Head of caudate nucleus (tissue), 42 donors: Measurements from ENCODE around the gene SLC19A2.
"Not testable (repeated sequence)": the region's sequence is repeated elsewhere in the genome, so short reads cannot be mapped to it uniquely, and the experiment has no call there.

Source experiments
- DNase-seq, 42 donors: peaks; one replicate each; pipeline versions ENCODE4 v3.0.0 to v3.0.0-alpha.2; 2020 to 2021; ENCODE audit warnings: mixed read lengths in 7 of 42
- intact Hi-C: fragments of 100-400 bp; cut with DNase I; formaldehyde crosslinking; loops from one replicate; pipeline ENCODE4 v1.15.0; 2022

Gene SLC19A2

DNA sequence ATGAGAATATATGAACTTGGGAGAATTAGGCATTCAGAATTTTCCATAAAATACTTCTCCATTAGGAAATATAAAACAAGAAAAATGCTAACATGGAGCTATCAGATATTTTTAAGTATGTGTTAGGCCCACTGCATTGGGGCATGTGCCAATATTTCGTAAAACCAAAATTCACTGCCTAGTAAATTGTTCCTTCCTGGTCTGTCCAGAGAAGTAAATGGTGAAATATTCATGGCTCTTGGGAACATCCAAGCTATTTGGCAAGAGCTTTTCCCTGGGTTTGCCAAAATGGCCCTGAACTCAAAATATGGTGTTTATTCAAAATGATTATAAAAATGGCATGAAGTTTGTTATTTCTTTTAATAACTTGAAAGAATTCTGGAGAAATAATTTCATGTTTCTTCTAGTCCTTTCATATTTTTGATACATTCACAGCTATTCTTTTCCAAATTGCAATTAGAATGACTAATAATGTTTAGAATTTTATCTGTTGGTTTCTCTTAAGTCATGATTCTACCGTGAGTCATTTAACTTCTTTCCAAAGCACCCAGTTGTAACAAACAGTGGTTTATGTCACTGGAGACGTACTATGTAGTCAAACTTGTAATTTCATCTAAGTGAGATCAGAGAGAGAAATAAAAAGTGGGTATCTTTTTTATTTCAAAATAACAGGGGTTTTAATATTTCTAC, 25.7 kb upstream of the SLC19A2 start:
- intact Hi-C loops: no loop called here
- no peak for DNase-seq

DNA sequence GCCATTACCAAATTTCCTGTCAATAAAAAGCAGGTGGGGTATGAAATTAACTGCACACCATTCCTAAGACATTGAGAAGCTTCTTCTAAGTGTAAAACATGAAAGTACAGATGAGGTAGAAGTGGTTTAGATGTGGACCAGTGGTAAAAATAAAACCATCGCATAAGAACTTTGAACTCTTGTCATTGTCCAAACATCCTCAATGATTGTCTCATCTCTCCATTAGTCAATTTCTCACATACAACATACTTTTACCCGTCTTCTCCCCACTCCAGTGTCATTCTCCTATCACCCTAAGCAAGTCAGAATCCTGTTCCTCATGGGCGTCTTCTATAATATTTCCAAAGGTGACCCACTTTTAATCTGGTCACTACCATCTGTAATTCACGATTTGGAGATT, 24.3 kb upstream of the SLC19A2 start:
- no peak for DNase-seq
- intact Hi-C loops: no loop called here

DNA sequence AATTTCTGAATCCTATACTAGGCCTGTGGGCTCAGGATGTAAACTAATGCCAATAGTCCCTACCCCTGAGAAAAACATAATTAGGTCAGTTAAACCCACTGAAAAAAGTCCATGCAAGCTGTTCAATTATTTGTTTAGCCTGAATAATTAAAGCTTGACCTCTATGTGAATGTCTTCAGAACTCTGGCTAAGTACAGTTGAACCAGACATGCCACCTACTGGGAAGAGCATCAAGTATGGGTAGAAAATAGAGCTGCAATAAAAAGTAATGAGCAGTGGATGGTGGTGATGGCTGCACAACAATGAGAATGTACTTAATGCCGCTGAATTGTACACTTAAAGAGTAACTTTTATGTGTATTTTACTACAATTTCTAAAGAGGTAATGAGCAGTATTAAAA, 23.6 kb upstream of the SLC19A2 start:
- intact Hi-C loops: no loop called here
- no peak for DNase-seq

DNA sequence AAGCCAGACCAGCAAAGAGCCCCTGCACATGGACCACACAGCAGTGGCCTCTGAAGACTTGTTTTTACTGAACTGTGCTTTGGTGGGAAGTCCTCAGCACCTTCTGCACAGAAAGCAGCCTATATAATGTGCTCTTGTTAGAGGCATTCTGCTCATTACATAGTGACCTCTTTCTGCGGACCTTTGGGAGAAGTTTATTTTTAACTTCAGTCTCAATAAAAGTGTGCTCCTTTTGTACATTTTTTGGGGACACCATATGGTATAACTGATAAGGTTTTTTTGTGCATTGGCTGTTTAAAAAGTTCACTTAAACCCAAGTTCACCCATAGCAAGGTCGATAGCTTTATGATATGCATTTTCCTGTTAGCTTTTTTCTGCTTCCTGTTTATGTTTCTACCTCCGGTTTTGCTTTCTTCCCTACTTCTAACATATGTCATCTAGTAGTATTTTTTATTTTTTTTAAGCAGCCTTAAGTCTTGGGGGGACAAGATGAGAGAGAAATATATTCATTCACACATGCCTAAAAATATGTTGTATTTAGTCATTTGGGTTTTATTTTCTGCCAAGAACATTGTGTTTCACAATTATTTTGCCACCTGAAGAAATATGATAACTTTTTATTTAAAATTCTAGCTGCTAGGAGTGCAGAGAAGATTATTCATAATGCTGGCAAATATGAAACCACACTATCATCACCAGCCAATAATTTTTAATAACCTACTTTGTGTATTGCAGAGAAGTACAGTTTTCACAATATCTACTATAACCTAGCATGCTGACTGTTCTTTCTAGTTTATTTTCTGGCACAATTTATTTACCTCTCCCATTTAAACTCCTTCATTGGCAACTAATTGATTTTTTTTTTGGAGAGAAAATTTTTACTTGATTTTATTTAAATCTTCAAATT, 22.9 kb upstream of the SLC19A2 start:
- intact Hi-C loops: no loop called here
- DNase-seq: no peak

DNA sequence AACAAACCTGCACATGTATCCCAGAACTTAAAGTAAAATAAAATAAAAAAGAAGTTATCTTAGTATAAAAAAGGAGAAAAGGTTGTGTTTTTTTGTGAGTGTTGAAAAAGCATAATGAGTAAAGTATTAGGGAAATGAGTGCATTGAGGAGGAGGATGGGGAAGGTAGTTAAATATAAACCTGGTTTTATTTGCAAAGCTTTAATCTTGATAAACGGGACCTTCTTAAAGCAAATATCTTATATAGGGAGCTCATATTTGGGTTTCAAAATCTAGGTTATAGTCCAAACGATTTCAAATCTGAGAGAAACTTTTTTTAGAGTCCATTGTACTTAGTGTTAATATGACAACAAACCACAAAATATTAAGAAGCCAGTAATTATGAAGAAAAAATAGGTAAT, 21.7 kb upstream of the SLC19A2 start:
- intact Hi-C loops: no loop called here
- no peak for DNase-seq

DNA sequence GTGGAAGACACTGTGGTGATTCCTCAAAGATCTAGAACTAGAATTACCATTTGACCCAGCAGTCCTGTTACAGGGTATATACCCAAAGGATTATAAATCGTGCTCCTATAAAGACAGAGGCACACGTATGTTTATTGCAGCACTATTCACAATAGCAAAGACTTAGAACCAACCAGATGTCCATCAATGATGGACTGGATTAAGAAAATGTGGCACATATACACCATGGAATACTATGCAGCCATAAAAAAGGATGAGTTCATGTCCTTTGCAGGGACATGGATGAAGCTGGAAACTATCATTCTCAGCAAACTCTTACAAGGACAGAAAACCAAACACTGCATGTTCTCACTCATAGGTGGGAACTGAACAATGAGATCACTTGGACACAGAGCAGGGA, 17.9 kb upstream of the SLC19A2 start:
- intact Hi-C loops: not testable (repeated sequence)

DNA sequence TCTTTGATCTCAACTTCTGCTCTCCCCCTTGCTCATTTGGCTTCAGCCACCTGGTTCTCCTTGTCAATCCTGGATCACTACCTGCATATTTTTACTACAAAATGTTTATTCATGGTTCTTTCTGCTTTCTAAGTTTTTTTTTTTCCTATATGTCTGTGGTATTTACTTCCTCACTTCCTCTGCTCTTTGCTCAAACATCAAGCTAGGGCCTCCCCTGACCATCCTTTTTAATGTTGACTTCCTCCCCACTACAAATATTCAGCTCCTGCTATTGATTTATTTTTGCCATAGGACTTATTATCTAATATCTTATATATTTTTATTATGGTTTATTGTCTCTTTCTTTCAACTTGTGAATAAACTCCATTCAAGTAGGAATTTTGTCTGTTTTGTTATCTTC, 14.1 kb upstream of the SLC19A2 start:
- no peak for DNase-seq
- intact Hi-C loops: no loop called here

More for the DNA sequence above, 17.9 kb upstream of the SLC19A2 start:
- not testable (repeated sequence) for DNase-seq

DNA sequence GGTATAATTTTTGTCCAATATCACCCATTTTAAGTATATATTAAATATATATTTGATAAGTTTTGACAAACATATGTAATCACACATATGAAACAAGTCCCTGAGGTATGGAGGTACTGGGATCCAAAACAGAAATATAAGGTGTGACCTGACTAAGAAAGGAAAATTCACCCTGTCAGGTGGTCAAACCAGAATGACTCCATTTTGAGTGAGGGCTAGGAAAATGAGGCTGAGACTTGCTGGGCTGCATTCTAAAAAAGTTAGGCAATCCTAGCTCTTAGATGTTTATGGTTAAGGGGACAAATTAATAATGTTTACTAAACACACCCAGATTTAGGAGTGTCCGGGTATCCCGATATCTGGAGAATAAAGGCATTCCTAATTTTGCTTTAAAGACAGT, 11.6 kb upstream of the SLC19A2 start:
- intact Hi-C loops: no loop called here
- DNase-seq: no peak

DNA sequence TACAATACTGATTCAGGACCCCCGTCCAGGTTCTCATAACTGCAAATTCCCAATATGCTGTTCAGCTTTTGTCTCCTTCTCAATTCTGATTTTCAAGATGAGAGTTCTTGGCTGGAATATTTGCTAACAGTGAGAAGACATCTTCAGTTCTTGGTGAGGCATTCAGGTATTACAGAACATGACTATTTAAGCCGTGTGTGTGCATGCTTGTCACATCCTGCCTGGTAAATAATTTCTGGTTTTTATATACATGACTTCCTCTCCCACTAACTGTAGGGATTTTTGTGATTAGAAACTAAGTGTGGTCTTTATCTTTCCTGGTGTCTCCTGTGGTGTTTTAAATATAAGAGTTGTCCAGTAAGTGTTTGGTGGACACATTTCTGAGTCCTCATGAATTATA, 10.2 kb upstream of the SLC19A2 start:
- intact Hi-C loops: no loop called here
- DNase-seq: no peak

DNA sequence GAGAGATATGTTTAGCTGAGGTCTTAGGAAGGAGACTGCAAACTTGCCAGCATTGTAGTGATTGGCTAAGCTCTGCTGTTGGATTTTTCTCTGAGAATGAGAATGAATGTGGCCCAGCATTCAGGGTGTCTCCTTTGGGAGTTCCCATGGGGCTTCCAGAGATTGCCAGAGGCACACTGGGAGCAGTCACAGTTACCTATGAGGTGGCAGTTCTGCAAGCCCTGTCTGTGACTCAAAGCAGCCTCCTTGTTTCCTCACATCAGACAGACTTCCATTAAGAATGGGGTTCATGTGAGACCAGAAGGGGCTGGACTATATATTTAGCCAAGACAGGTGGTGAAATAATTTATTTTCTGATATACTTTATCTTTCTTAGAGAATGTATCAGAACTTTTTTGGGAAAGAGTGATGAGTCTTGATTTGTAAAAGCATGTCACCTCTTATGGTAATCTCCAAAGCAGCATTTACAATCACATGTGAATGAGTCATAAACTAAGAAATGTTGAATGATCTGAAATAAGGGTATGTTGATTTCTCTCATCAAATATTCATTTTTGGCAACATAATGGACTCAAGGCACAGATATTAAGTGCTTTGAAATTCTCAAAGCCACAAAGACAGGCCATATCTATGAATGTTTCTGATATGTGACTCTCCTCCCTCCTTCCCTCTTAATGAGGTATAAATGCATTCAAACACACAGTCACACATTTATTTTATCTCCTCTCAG, 9.5 kb upstream of the SLC19A2 start:
- peak in 14 of 42 donors; percentile 9 to 56 (median 24) for DNase-seq
- intact Hi-C loops: no loop called here

DNA sequence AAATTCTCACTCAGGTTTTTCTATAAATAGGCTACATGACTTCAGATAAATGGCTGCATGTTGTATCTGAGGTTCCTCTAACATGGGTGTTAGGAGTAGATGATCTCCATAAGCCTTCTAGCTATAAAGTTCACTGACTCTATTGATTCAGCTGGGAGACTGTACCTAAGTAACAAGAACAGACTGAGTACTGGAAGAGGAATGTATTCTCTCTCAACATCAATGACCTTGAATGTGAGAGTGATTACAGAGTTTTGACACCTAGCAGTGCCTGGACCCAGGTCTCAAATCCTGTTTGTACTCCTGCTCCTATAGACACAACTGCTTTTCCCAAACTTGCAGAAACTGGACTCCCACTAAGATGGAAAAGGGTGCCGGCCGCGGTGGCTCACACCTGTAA, 8.6 kb upstream of the SLC19A2 start:
- intact Hi-C loops: no loop called here
- no peak for DNase-seq

DNA sequence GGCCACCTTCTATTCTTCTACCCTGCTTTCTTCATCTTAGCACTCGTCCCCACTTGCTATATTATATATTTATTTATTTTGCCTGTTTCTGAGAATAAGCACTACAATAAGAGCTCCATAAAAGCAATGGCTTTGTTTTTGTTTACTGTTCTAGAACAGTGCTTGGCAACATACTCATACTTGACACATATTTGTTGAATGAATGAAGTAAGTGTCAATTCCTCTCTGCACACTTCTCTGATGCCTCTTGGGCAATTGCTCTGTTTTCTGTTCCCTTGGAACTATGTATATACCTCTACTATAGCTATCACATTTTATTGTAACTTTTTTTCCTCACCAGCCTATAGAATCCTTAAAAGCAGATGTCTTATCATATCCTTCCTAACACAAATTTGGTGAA, 7.5 kb upstream of the SLC19A2 start:
- no peak for DNase-seq
- intact Hi-C loops: no loop called here

DNA sequence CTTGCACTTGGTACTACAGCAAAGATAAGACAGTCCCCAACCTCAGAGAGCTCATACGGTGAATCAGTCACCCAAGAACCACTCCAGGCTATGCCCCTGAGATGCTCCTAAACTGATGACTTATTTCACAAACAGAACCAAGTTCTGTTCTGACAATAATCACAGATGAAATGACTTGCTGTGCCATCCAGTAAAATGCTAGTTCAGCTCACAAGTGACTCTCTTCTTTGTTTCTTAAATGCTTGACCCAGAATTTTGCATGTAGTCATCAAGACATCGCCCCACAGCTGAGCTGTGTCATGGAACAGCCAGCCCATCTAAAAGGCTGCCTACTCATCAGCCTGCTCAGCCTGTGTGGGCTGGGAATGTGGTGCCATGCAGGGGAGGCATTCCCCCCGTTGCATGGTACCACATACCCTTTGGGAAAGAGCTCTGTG, 6.1 kb upstream of the SLC19A2 start:
- intact Hi-C loops: no loop called here

DNA sequence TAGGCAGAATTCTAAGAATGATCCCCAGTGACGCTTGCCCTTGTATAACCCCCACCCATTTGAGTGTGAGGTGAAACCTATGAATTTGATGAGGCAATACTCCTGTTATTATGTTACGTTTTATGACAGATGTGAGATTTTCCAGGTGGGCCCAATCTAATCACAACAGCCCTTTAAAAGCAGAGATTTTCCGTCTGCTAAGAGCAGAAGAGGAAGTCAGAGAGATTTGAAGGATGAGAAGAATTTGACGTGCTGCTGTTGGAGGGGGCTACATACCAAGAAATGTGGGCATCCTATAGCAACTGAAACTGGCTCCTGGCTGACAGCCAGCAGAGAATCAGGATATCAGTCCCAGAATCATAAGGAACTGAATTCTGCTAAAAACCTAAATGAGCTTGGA, 2.4 kb upstream of the SLC19A2 start:
- intact Hi-C loops: no loop called here
- DNase-seq: no peak

More for the DNA sequence above, 6.1 kb upstream of the SLC19A2 start:
- peak in 30 of 42 donors; percentile 10 to 77 (median 40) for DNase-seq

DNA sequence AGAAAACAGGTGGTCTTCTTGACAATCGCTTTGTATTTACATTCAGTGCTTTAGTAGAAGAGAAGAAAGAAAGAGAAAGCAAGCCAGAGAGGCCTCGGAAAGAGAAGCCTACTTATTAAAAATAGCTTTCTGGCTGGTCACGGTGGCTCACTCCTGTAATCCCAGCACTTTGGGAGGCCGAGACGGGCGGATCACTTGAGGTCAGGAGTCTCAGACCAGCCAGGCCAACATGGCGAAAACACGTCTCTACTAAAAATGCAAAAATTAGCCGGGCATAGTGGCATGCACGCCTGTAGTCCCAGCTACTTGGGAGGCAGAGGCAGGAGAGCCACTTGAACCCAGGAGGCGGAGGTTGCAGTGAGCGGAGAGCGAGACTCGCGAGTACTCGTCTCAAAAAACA, 1.8 kb upstream of the SLC19A2 start:
- DNase-seq: no peak
- intact Hi-C loops: no loop called here

DNA sequence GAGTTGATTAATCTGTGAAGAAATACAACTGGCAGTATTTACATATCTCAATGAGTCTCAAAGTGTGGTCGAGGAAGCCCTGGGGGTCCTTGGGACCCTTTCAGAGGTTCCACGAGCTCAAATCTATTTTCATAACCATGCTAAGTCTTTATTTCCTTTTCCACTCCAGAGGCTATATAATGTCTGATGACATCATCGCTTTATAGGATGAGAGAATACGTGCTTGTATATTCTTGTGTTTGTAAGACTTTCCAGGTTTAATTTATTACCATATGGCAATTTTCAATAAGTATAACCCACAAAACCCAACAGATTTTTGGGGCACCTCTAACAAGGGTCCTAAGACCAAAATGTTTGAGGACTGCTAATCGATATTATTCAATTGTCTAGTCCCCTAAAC, 1.4 kb upstream of the SLC19A2 start:
- intact Hi-C loops: no loop called here
- DNase-seq: no peak

DNA sequence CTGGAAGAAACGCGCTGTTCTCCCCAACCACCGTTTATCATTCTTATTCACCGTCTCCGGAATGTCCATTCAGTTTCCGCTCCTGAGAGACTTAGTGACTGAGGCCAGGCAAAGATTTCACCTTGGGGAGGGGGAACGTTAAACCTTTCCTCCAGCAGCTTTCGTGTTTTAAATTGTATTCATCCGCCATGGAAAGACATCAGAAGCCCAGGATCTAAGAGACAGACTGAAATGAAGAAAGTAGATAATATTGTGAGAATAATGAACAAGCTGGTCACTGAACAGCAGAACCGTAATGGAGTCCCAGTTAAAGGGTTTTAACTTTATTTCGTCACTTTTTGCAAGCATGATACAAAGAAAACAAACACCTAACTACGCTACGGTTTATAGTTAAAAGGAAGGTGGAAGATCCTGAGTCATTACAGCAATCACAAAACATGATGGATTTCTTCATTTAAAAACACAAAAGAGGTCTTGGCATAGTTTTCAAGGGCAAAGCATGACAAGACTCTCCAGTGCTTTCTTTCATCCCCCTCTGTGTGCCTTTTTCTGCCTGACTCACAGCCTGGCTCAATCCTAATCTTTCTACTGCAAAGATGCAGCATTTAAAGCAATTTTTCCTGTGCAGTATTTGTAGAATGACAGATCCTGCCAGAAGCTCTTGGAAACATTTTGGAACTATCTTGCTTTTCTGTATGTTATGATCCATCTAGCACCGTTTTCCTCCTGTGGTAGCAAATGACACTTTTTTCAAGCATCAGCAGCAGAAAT, 722 bp upstream of the SLC19A2 start:
- peak in 3 of 42 donors; percentile 12 to 50 (median 49) for DNase-seq
- intact Hi-C loops: no loop called here

DNA sequence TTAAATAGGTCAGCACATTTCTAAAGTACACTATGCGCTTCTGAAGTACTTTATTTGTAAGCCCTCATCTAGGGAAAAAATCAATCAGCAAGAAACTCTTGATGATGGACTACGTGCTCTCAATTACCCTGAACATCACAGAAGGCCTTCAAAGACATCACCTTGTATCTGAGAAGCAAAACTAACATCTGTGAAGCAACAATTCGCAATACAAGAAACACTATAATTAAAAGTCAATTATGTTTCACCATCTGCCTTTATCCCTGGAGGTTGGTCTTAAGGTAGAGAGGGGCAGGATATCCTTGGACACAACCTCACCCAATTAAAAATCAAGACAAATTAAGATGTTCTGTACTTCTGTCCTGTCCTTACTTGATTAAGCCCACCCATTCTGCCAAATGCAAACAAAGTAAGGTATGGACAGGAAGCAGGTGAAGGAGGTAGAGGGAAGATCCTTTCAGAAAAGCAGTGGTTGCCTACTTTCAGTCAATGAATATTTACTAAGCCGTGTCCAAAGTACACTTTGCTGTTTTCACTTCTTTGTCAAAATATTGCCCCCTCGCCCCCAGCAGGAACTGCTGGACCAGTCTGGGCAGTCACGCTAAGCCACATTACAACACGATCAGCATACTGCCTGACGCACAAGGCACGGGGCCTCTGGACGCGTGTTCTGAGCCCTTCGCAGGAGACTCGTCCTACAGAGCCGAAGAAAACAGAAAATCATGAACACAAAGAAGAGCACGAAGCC, 887 bp downstream of the SLC19A2 start:
- peak in 31 of 42 donors; percentile 15 to 70 (median 42) for DNase-seq
- intact Hi-C loops: no loop called here
